OCI-LY3 (cell line): ENCODE measurements around the gene ATP5ME.

ENCODE experiments used
- H2AFZ ChIP-seq: fragments of 200-600, 300-600 bp; shearing (Covaris generic); 2 replicates; pipeline ENCODE4 v1.6.0; 2014; ENCODE audit warnings: antibody characterized with exemption, low read depth, low read length
- H3K27ac ChIP-seq: fragments of 200-600, 300-600 bp; sonication (generic); 2 replicates; pipeline ENCODE4 v1.5.1; 2014; ENCODE audit warnings: mild to moderate bottlenecking, low read length, moderate library complexity, mixed read lengths
- H3K27me3 ChIP-seq: fragments of 200-600, 300-600 bp; sonication (generic); 2 replicates; pipeline ENCODE4 v1.6.1; 2014; ENCODE audit warnings: low read depth, low read length, mixed read lengths
- H3K36me3 ChIP-seq: fragments of 200-600, 300-600 bp; sonication (generic); replicated peaks from 2 replicates; pipeline ENCODE3; 2014; ENCODE audit warnings: low read depth, low read length, mixed read lengths
- H3K4me1 ChIP-seq: fragments of 300-600, 200-600 bp; sonication (generic); 2 replicates; pipeline ENCODE4 v1.6.1; 2014; ENCODE audit warnings: low read length, mixed read lengths
- H3K4me2 ChIP-seq: fragments of 200-600, 300-600 bp; sonication (generic); 2 replicates; pipeline ENCODE4 v1.6.1; 2014; ENCODE audit warnings: low read length, mixed read lengths
- H3K4me3 ChIP-seq: fragments of 300-600, 200-600 bp; sonication (generic); 2 replicates; pipeline ENCODE4 v1.5.1; 2014; ENCODE audit warnings: antibody characterized with exemption, mild to moderate bottlenecking, low read length, moderate library complexity
- H3K79me2 ChIP-seq: fragments of 300-600, 200-600 bp; shearing (Covaris generic); 2 replicates; pipeline ENCODE4 v1.6.1; 2014; ENCODE audit warnings: mild to moderate bottlenecking, low read length, mixed read lengths
- H3K9ac ChIP-seq: fragments of 300-600, 200-600 bp; shearing (Covaris generic); 2 replicates; pipeline ENCODE4 v1.6.0; 2014; ENCODE audit warnings: mild to moderate bottlenecking, low read length, moderate library complexity
- H3K9me3 ChIP-seq: fragments of 200-600, 300-600 bp; shearing (Covaris generic); 2 replicates; pipeline ENCODE4 v1.6.1; 2014; ENCODE audit warnings: low read length, mixed read lengths; ENCODE audit not compliant: insufficient read depth
- H4K20me1 ChIP-seq: fragments of 200-600, 300-600 bp; sonication (generic); 2 replicates; pipeline ENCODE4 v1.6.1; 2016; ENCODE audit warnings: low read length, mixed read lengths; ENCODE audit not compliant: insufficient read depth
- EZH2phosphoT487 ChIP-seq: fragments of 200-600 bp; shearing (Covaris generic); IDR thresholded peaks from 2 replicates; pipeline ENCODE4 v1.6.1; 2018; ENCODE audit warnings: antibody characterized with exemption, mixed run types, low read depth
- TF ChIP-seq, protein P1 (sequence below): fragments of 200-600, 300-600 bp; sonication (generic); IDR thresholded peaks from 2 replicates; pipeline ENCODE4 v1.5.1; 2014; ENCODE audit warnings: antibody characterized with exemption, low read length, low read depth

The ATP5ME gene

DNA sequence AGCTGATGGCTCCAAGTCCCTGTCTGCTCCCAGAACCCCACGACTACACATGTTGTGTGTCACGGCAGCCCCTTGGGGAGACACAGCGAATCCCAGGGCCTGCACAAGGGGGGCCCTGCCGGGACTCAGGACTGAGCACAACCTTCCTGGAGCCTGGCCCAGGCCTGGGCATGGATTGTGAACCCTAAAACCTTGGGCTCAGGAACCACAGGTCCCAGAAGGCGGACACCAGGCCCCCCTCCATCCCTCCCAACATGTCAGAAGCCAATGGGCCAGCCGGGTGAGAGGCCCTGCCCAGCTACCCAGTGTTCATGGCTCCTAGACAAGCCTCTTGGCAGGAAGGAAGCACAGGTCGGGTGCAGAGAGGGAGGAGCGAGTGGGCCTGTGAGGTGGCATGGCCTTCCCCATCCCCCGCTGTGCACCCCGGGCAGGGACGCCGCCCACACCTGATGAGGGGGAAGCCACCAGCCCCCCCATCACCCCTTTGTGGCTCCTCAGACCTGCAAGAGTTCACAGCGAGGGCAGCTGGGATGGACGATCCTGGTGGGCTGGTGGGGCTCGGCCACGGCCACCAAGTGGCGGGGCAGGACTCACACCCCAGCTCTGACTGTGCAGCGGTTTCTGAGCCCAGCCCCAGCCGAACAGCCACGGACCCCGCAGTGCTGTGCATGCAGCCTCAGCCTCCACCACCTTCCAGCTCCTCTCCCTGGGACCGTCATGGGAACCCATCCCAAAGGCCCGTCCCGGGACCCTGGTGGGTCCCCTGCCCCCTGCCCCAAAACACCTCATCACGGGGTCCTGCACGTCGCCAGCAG, 45.0 kb downstream of the ATP5ME start:
- H3K79me2 ChIP-seq = no peaks in the 10 kb centered on the region
- no peaks in the 10 kb centered on the region for H3K9me3 ChIP-seq
- H3K27ac ChIP-seq = no peak overlapping the region
- no peaks in the 10 kb centered on the region for H4K20me1 ChIP-seq
- no peak overlapping the region for H3K4me2 ChIP-seq
- TF ChIP-seq, protein P1, sequence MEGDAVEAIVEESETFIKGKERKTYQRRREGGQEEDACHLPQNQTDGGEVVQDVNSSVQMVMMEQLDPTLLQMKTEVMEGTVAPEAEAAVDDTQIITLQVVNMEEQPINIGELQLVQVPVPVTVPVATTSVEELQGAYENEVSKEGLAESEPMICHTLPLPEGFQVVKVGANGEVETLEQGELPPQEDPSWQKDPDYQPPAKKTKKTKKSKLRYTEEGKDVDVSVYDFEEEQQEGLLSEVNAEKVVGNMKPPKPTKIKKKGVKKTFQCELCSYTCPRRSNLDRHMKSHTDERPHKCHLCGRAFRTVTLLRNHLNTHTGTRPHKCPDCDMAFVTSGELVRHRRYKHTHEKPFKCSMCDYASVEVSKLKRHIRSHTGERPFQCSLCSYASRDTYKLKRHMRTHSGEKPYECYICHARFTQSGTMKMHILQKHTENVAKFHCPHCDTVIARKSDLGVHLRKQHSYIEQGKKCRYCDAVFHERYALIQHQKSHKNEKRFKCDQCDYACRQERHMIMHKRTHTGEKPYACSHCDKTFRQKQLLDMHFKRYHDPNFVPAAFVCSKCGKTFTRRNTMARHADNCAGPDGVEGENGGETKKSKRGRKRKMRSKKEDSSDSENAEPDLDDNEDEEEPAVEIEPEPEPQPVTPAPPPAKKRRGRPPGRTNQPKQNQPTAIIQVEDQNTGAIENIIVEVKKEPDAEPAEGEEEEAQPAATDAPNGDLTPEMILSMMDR = no peak
- TF ChIP-seq EZH2phosphoT487 = no peak
- H3K4me1 ChIP-seq = no peaks in the 10 kb centered on the region
- H3K4me3 ChIP-seq = no peak overlapping the region
- H2AFZ ChIP-seq = no peak overlapping the region
- no peaks in the 10 kb centered on the region for H3K27me3 ChIP-seq
- H3K9ac ChIP-seq = no peak overlapping the region
- H3K36me3 ChIP-seq = no peaks in the 10 kb centered on the region

DNA sequence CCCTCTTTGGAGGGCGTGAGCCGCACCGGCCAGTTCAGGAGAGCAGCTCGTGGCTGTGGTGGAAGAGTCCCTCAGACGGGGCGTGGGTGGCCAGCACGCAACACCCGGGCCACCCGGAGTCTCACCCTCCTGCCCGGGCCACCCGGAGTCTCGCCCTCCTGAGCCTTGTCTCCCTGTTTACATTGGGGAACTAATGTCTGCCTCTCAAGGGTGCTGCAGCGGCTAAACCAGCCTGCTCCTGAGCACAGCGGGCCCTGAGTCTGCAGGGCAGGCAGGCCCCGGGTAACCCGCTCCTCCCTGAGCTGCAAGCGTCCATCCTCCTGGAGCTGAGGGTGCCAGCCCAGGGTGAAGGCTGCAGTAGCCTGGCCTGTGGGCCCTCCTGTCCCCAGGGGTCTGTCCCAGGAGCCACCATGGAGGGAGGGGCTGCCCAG, 45.8 kb downstream of the ATP5ME start:
- no peaks in the 10 kb centered on the region for H3K9me3 ChIP-seq
- no peaks in the 10 kb centered on the region for H3K27me3 ChIP-seq
- H3K4me1 ChIP-seq = no peaks in the 10 kb centered on the region
- H3K27ac ChIP-seq = no peak overlapping the region
- no peaks in the 10 kb centered on the region for H3K36me3 ChIP-seq
- no peak overlapping the region for H3K4me2 ChIP-seq
- H3K9ac ChIP-seq = no peak overlapping the region
- no peak for TF ChIP-seq EZH2phosphoT487
- TF ChIP-seq, protein P1 = no peak
- H2AFZ ChIP-seq = no peak overlapping the region
- no peaks in the 10 kb centered on the region for H4K20me1 ChIP-seq
- H3K4me3 ChIP-seq = no peak overlapping the region
- H3K79me2 ChIP-seq = no peaks in the 10 kb centered on the region

DNA sequence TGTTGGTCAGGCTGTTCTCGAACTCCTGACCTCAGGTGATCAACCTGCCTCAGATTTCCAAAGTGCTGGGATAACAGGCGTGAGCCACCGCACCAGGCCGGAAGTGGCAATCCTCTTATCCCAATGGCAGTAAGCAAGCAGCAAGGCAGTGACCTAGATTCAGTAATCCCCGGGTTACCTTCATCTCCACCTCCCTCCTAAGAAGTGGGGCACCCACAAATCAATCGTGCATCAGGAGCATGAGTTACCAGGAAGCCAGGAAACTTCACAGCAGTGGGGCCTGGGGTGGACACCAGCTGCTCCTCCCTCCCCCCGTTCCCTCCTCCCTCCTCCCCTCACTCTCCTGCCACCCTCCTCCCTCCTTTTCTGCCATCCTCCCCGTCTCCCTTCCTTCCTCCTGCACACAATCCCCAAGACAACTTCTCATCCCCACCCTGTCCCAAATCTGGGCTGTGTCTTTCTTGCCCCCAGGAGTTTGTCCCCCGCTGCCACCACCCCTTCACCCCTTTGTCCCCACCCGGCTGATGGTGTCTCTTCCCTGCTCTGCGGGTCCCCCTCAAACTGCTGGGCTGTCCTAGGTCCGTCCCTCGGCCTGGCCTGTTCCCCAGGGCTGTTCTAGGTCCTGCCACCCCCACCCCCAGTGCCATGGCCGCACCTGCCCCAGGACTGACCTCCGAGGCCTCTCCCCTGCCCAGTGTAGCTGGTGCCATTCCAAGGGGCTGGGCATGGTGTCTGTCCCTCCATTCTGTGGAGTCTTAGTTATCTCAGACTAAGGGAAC, 46.5 kb downstream of the ATP5ME start:
- Histone ChIP-seq H3K9ac (no peak overlapping the region), H3K4me3 (no peak overlapping the region), H3K4me1 (no peaks in the 10 kb centered on the region), H3K79me2 (no peaks in the 10 kb centered on the region), H3K4me2 (no peak overlapping the region), H3K27ac (no peak overlapping the region), H3K9me3 (no peaks in the 10 kb centered on the region), H3K27me3 (no peaks in the 10 kb centered on the region), H3K36me3 (no peaks in the 10 kb centered on the region), H2AFZ (no peak overlapping the region), H4K20me1 (no peaks in the 10 kb centered on the region)
- no peak for TF ChIP-seq EZH2phosphoT487
- TF ChIP-seq, protein P1 = no peak
